DND-41 (cell line): ENCODE results near the gene PAM16.

Experiments used
- ATAC-seq: fragments of 200-7000 bp; cut with Tn5 transposase; 3 replicates; pipeline ENCODE4 v1.9.1; 2021; ENCODE audit warnings: low read depth; ENCODE audit not compliant: insufficient read depth
- DNase-seq: peaks from one replicate; pipeline ENCODE4 v3.0.0-alpha.2; 2020
- H2AFZ ChIP-seq: 2 replicates; pipeline ENCODE4 v1.6.0; 2012; ENCODE audit warnings: low read depth, low read length
- H3K27ac ChIP-seq: 2 replicates; pipeline ENCODE4 v1.5.1; 2012; ENCODE audit warnings: low read length, inconsistent platforms
- H3K27me3 ChIP-seq: fragments of 200-600 bp; sonication (generic); 2 replicates; pipeline ENCODE4 v1.6.0; 2012; ENCODE audit warnings: low read length, mild to moderate bottlenecking, inconsistent platforms; ENCODE audit not compliant: insufficient read depth, poor library complexity
- H3K36me3 ChIP-seq: 2 replicates; pipeline ENCODE4 v1.5.1; 2012; ENCODE audit warnings: low read length, inconsistent platforms; ENCODE audit not compliant: insufficient read depth
- H3K4me1 ChIP-seq: 2 replicates; pipeline ENCODE4 v1.5.1; 2012; ENCODE audit warnings: mild to moderate bottlenecking, low read length; ENCODE audit not compliant: insufficient read depth
- H3K4me2 ChIP-seq: 2 replicates; pipeline ENCODE4 v1.6.0; 2012; ENCODE audit warnings: mild to moderate bottlenecking, moderate library complexity, low read length, inconsistent platforms; ENCODE audit not compliant: insufficient read depth
- H3K4me3 ChIP-seq, 2 experiments: fragments of 200-600 bp in 1 of 2; shearing (Covaris generic) in 1 of 2; 2 replicates each; pipeline ENCODE4 v1.5.1; 2012 to 2016; ENCODE audit warnings: inconsistent platforms in 2 of 2, low read length in 2 of 2, mild to moderate bottlenecking in 2 of 2, low read depth in 1 of 2, moderate library complexity in 1 of 2
- H3K79me2 ChIP-seq: 2 replicates; pipeline ENCODE4 v1.6.0; 2012; ENCODE audit warnings: low read length, inconsistent platforms; ENCODE audit not compliant: insufficient read depth
- H3K9ac ChIP-seq: 2 replicates; pipeline ENCODE4 v1.6.0; 2012; ENCODE audit warnings: low read depth, mild to moderate bottlenecking, inconsistent platforms, low read length, moderate library complexity
- H3K9me3 ChIP-seq: 2 replicates; pipeline ENCODE4 v1.5.1; 2012; ENCODE audit warnings: low read length, moderate library complexity, mild to moderate bottlenecking, inconsistent platforms; ENCODE audit not compliant: insufficient read depth, severe bottlenecking
- H4K20me1 ChIP-seq: 2 replicates; pipeline ENCODE4 v1.6.0; 2012; ENCODE audit warnings: low read length; ENCODE audit not compliant: insufficient read depth
- CTCF ChIP-seq: IDR thresholded peaks from 2 replicates; pipeline ENCODE4 v1.5.1; 2012; ENCODE audit warnings: borderline replicate concordance, low read length, moderate library complexity, mild to moderate bottlenecking; ENCODE audit not compliant: poor library complexity, severe bottlenecking; ENCODE audit errors: extremely low read depth
- EZH2 ChIP-seq: IDR thresholded peaks from 3 replicates; pipeline ENCODE4 v1.6.1; 2012; ENCODE audit warnings: borderline replicate concordance, low read depth, mild to moderate bottlenecking, moderate library complexity, low read length, inconsistent platforms; ENCODE audit not compliant: severe bottlenecking

PAM16 gene

GRCh38 chr16:4323071-4323844 lies 27.9 kb downstream of the PAM16 start:
- Histone ChIP-seq H3K36me3 (no peaks in the 10 kb centered on the region), H3K9ac (no peak overlapping the region), H3K27me3 (no peaks in the 10 kb centered on the region), H3K4me2 (no peak overlapping the region), H3K79me2 (no peaks in the 10 kb centered on the region), H3K9me3 (no peaks in the 10 kb centered on the region), H3K27ac (no peak overlapping the region), H2AFZ (no peak overlapping the region), H4K20me1 (peaks cover 38% of the 10 kb centered on the region), H3K4me1 (no peaks in the 10 kb centered on the region), H3K4me3 (no peak overlapping the region)
- ATAC-seq (no peak), DNase-seq (no peak)
- TF ChIP-seq EZH2, result no peak
- no peak for TF ChIP-seq CTCF

- no peaks in the 10 kb centered on the region for H3K9me3 ChIP-seq
- no peak for ATAC-seq
- H3K36me3 ChIP-seq, result no peaks in the 10 kb centered on the region
- H3K27me3 ChIP-seq, result no peaks in the 10 kb centered on the region
- no peak overlapping the region for H3K4me2 ChIP-seq
- H3K9ac ChIP-seq, result no peak overlapping the region
- DNase-seq, result no peak
- H4K20me1 ChIP-seq, result peaks cover 47% of the 10 kb centered on the region
- no peak overlapping the region for H3K4me3 ChIP-seq
- no peak overlapping the region for H2AFZ ChIP-seq
- H3K79me2 ChIP-seq, result no peaks in the 10 kb centered on the region
- no peak overlapping the region for H3K27ac ChIP-seq
- no peaks in the 10 kb centered on the region for H3K4me1 ChIP-seq
- TF ChIP-seq EZH2 (no peak), CTCF (no peak)
These were observed 28.7 kb downstream of the PAM16 start for GRCh38 chr16:4322121-4323052.

GRCh38 chr16:4321286-4322120 lies 29.6 kb downstream of the PAM16 start:
- Histone ChIP-seq H3K9ac (no peak overlapping the region), H3K27me3 (no peaks in the 10 kb centered on the region), H3K27ac (no peak overlapping the region), H3K9me3 (no peaks in the 10 kb centered on the region), H3K79me2 (no peaks in the 10 kb centered on the region), H3K4me2 (no peak overlapping the region), H4K20me1 (peaks cover 54% of the 10 kb centered on the region), H3K4me3 (no peak overlapping the region), H3K4me1 (peaks cover 3% of the 10 kb centered on the region), H2AFZ (no peak overlapping the region), H3K36me3 (no peaks in the 10 kb centered on the region)
- no peak for DNase-seq
- ATAC-seq, result no peak
- no peak for TF ChIP-seq EZH2
- no peak for TF ChIP-seq CTCF
